SK-N-MC (cell line): Measurements from ENCODE around the gene FOSL2.

Experiments
- EZH2 ChIP-seq: fragments of 200-600 bp; sonication (generic); IDR thresholded peaks from one replicate; pipeline ENCODE4 v1.6.1; 2017; ENCODE audit warnings: antibody characterized with exemption
- POLR2AphosphoS5 ChIP-seq: IDR thresholded peaks from 2 replicates; pipeline ENCODE4 v1.6.1; 2012; ENCODE audit warnings: mild to moderate bottlenecking, low read depth, low read length, borderline replicate concordance

DNA sequence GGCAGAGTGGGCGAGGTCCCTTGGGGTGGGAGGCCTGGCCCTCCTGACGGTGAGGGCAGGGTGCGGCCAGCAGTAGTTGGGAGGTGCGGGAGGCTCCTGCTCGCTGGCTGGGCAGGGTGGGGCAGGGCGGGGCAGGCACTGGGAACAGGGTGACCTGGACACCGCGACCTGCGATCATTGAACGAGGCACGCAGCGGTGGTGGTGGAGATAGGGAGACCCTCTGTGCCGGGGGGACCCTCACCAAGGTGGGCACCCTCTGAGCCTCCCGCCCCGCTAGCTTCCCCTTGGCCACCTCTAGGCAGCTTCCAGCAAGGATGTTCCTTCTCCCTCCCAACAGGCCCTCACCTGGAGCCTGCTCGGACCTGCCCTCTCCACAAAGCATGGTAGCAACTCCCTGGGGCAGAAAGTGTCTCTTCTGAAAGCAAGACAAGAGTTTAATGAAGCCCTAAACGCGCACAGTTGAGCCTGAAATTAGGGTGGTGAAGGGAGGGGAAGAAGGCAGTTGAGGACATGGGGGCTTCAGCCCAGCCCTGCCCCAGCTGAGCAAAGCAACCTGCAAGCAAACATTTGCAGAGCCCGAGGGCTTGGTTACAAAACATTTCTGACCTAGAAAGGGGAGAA, 15.4 kb upstream of the FOSL2 start:
- no peak for TF ChIP-seq POLR2AphosphoS5
- no peak for TF ChIP-seq EZH2
